ENCODE measurements around the gene DENND5A. TPM values are rescaled to one million over a fixed set of nuclear protein-coding genes. Genes with fewer than 3 reads are reported as not detected.
"Not testable (repeated sequence)": the region's sequence is repeated elsewhere in the genome, so short reads cannot be mapped to it uniquely, and the experiment has no call there.

The DENND5A gene
- total RNA-seq, 1 donor from 2014 or later = 15.5 TPM

DNA sequence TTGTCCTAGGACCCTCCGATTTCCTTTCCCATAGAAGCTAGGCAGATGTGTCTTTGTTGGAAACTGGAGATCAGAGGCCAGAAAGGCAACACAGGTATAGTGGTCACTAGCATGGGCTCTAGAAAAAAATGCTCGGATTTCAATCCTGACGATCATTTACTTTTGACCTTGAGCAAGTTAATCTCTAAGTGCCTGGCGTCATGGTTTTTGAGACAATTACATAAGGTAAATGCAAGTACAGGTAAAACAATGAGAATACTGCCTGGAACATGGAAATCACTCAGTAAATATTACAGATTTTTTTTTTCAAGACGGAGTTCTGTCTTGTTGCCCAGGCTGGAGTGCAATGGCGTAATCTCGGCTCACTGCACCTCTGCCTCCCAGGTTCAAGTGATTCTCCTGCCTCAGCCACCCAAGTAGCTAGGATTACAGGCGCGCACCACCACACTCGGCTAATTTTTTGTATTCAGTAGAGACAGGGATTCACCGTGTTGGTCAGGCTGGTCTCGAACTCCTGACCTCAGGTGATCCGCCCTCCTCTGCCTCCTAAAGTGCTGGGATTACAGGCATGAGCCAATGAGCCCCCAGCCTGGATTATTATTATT is 1.1 kb upstream of the DENND5A start:
- ATAC-seq (no peak), DNase-seq (ENCODE audit: low spot score) (no peak)

GRCh38 chr11:9264316-9265210 is 587 bp downstream of the DENND5A start:
- DNase-seq (ENCODE audit: low spot score) = peak; percentile 56
- ATAC-seq = peak; percentile 47

GRCh38 chr11:9263840-9264315 is 1.3 kb downstream of the DENND5A start:
- peak; percentile 3 for ATAC-seq
- no peak for DNase-seq (ENCODE audit: low spot score)

DNA sequence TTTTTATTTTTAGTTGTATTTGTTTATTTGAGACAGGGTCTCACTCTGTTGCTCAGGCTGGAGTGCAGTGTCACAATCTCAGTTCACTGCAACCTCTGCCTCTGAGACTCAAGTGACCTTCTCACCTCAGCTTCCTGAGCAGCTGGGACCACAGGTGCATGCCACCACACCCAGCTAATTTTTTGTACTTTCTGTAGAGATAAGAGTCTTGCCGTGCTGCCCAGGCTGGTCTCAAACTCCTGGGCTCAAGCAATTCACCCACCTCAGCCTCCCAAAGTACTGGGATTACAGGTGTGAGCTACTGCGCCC is 4.4 kb downstream of the DENND5A start:
- peak; percentile 10 for DNase-seq (ENCODE audit: low spot score)
- ATAC-seq = not testable (repeated sequence)

- ATAC-seq (no peak), DNase-seq (ENCODE audit: low spot score) (no peak)
These were observed 4.9 kb downstream of the DENND5A start for GRCh38 chr11:9259981-9260837.

DNA sequence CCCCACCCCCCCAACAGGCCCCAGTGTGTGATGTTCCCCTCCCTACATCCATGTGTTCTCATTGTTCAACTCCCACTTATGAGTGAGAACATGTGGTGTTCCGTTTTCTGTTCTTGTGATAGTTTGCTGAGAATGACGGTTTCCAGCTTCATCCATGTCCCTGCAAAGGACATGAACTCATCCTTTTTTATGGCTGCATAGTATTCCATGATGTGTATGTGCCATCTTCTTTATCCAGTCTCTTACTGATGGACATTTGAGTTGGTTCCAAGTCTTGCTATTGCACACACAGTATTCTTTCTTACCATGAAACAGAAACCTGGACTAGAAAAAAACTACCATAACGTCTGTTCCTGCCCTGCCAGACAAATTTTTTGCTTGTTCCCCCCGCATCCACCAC is 6.9 kb downstream of the DENND5A start:
- ATAC-seq; DNase-seq (ENCODE audit: low spot score): not testable (repeated sequence)

- ATAC-seq = no peak
- no peak for DNase-seq (ENCODE audit: low spot score)
These were observed 10.7 kb downstream of the DENND5A start for GRCh38 chr11:9254416-9254815.

DNA sequence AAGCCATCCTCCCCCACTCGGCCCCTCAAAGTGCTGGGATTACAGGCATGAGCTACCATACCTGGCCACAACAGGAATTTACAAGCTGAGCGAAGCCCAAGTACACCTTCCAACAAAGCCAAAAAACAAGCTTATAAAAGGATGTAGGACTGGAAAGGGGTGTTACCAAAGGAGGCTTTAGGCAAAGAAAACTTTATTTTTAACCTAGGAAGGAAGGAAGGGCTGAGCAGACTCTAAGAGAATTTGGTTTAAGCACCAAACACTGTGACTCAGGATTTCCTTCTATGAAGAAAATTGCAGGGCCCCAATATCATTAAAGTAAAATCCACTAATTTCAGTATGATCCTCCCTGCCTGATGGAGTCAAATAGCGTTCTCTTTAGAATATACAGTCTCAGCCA is 12.1 kb downstream of the DENND5A start:
- DNase-seq (ENCODE audit: low spot score) = no peak
- ATAC-seq = no peak

- no peak for DNase-seq (ENCODE audit: low spot score)
- no peak for ATAC-seq
These were observed 13.8 kb downstream of the DENND5A start for GRCh38 chr11:9251311-9251710.

- no peak for DNase-seq (ENCODE audit: low spot score)
- ATAC-seq = no peak
These were observed 15.0 kb downstream of the DENND5A start for GRCh38 chr11:9250139-9250582.

DNA sequence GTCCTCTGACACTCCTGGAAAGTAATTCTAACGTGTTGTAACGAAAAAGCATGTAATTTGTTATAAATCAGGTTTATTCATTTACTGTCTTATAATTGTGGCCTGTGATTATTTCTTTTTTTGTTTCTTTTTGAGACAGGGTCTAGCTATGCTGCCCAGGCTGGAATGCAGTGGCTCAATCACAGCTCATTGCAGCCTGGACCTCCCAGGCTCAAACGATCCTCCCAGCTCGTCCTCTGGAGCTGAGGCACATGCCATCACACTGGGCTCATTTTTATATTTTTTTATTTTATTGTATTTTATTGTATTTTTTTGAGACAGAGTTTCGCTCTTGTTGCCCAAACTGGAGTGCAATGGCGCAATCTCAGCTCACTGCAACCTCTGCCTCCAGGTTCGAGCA is 15.9 kb downstream of the DENND5A start:
- ATAC-seq (no peak), DNase-seq (ENCODE audit: low spot score) (no peak)

DNA sequence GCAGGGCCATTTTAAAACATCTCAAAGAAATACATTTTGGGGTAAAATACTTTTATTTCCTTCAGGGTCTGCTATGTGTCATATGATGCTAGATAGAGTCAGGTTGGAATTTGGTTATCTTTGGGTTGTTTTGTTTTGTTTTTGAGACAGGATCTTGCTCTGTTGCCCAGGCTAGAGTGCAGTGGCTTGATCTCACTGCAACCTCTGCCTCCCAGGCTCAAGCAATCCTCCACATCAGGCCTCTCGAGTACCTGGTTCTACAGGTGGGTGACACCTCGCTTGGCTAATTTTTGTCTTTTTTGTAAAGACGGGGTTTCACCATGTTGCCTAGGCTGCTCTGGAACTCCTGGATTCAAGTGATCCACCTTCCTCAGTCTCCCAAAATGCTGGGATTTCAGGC is 17.3 kb downstream of the DENND5A start:
- DNase-seq (ENCODE audit: low spot score) (no peak), ATAC-seq (no peak)

DNA sequence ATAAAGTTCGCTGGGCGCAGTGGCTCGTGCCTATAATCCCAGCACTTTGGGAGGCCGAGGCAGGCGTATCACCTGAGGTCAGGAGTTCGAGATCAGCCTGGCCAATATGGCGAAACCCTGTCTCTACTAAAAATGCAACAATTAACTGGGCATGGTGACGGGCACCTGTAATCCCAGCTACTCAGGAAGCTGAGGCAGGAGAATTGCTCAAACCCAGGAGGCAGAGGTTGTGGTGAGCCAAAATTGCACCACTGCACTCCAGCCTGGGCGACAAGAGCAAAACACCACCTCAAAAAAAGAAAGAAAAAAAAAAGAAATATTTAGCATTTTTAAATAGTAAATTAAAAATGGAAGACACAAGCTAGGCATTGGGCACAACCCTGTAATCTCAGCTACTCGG is 28.9 kb downstream of the DENND5A start:
- peak; percentile 4 for DNase-seq (ENCODE audit: low spot score)
- ATAC-seq = not testable (repeated sequence)

DNA sequence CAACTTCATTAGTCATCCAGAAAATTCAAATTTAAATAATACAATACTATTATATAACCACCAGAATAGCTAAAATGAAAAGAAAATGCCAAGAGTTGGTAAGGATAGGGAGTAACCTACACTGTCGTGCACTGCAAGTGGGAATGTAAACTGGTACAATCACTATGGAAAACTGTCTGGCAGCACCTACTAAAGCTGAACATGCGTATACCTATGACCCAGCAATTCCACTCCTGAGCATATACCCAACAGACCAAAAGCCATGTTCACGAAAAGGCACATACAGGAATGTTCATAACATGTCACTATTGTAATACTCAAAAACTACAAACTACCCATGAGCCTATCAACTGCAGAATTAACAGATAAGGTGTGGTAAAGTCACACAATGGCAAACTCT is 32.7 kb downstream of the DENND5A start:
- ATAC-seq = no peak

GRCh38 chr11:9231848-9232177 is 33.3 kb downstream of the DENND5A start:
- ATAC-seq = peak; percentile 80
- no peak for DNase-seq (ENCODE audit: low spot score)

More for the DNA sequence above, 32.7 kb downstream of the DENND5A start:
- DNase-seq (ENCODE audit: low spot score) = no peak

DNA sequence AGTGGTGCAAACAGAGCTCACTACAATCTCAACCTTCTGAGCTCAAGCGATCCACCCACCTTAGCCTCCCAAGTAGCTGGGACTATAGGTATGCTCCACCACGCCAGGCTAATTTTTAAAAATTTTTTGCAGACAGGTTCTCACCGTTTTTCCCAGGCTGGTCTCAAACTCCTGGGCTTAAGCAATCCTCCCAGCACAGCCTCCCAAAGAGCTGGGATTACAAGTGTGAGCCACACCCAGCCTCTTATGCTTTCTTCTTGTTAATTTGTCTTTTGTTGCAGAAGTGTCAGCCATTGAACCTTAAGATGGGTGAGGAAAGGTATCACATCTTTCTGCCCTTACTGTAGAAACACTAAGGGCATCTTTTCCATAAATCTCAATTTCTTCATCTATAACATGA is 34.9 kb downstream of the DENND5A start:
- DNase-seq (ENCODE audit: low spot score) (no peak), ATAC-seq (no peak)

GRCh38 chr11:9228091-9228490 is 37.1 kb downstream of the DENND5A start:
- DNase-seq (ENCODE audit: low spot score) (no peak), ATAC-seq (peak; percentile 29)

GRCh38 chr11:9225748-9226298 is 39.3 kb downstream of the DENND5A start:
- no peak for ATAC-seq
- DNase-seq (ENCODE audit: low spot score) = no peak

- no peak for ATAC-seq
- no peak for DNase-seq (ENCODE audit: low spot score)
These were observed 42.5 kb downstream of the DENND5A start for GRCh38 chr11:9222654-9223053.

- not testable (repeated sequence) for DNase-seq (ENCODE audit: low spot score); ATAC-seq
These were observed 44.3 kb downstream of the DENND5A start for GRCh38 chr11:9220853-9221252.

- ATAC-seq = peak; percentile 24
- no peak for DNase-seq (ENCODE audit: low spot score)
These were observed 45.6 kb downstream of the DENND5A start for GRCh38 chr11:9219572-9219971.

Data from left lobe of liver (tissue), 2 donors.